Activated CD4-positive, alpha-beta T cell treated with anti-CD3 and anti-CD28 coated beads, Interleukin-2, amount 50 U/mL, for 4 hours (primary cell): ENCODE data around the gene ZSCAN20.

Source experiments
- DNase-seq, 2 experiments: peaks; one replicate each; pipeline ENCODE4 v3.0.0-alpha.2; 2020

Gene ZSCAN20

DNA sequence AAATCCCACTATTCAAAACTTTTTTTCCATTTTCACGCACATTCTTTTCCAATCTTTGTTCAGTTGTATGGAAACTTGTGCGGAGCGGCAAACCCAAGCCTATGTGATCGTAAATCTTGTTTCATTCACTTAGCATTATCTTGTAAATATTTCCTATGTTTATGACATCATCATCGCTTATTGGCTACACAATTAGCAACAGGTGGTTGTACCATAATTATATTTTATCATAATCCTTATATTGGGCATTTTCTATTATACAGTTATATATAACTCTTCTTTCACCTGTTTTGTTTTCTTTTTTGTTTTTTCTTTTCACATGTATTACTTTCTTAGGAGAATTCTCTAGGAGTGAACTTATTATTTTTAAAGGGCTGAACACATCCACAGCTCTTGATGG, 65.4 kb downstream of the ZSCAN20 start:
- no peak for DNase-seq

DNA sequence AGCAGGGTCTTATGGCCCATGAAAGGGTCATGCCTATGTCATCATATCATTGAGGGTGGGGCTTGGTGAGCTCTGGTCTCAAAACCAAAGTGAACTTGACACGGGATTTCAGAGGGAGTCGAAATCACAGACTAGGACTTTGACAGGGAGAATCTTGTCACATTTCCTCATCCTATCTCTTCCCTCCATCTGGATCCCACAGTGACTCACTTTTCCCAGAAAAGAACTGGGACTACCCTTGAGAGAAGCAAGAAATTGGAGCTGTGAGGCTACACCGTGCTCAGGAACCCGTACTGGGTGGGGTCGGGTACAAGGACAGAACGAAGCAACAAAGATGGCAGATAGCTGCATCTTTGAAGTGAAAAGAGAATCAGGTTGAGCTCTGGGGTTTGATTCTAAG, 69.5 kb downstream of the ZSCAN20 start:
- DNase-seq, result no peak
